ENCODE results near the gene MPI. TPM values are rescaled to one million over a fixed set of nuclear protein-coding genes. Genes with fewer than 3 reads are reported as not detected.

MPI gene
- total and polyA plus RNA-seq, 2 donors (not counting 3 experiments of a cell fraction or from before 2014, with no cell fraction given): 36.3 to 69.3 TPM

DNA sequence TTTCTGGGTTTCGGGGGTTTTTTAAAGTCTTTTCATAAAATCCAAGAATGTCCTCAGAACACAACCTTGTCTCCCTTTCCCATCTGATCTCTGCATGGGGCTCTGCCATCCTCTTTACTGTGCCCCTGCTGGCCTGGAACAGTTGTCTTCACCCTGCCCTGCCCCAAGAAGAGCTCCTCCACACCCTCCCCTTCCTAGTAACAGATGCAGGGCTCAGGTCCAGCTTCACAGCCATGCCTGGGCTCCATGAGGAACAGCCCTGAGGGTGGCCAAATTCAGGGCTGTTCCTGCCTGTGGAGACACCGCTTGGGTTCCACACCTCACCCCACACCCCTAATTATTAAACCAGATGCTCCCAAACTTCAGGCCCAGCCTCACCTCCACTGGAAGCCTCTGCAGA, 34.0 kb upstream of the MPI start:
- no TSS peak for BruUV-seq (replicated peaks)
- Histone ChIP-seq H3K4me2 (ENCODE audit: insufficient read depth, low read length) (no peak overlapping the region), H3K27me3 (ENCODE audit: control insufficient read depth in 2 of 2, insufficient read depth in 2 of 2, low read length in 2 of 2) (no peaks in the 10 kb centered on the region), H3K36me3 (ENCODE audit: control insufficient read depth in 2 of 2, extremely low read depth in 1 of 2, insufficient read depth in 2 of 2, low read length in 2 of 2) (peaks cover 6 to 37% of the 10 kb centered on the region in 2 experiments), H3K9me1 (replicated peaks; ENCODE audit: control insufficient read depth, extremely low read depth, insufficient read depth, low read length) (no peaks in the 10 kb centered on the region), H2AFZ (ENCODE audit: low read depth, low read length) (no peak overlapping the region), H3K27ac (ENCODE audit: insufficient read depth, low read depth, low read length) (no peak overlapping the region), H4K20me1 (replicated peaks; ENCODE audit: control insufficient read depth, extremely low read depth, insufficient read depth, low read length) (no peaks in the 10 kb centered on the region), H3K9ac (replicated peaks; ENCODE audit: extremely low read depth, insufficient read depth, low read length) (no peak overlapping the region), H3K4me1 (ENCODE audit: control insufficient read depth, extremely low read depth, insufficient read depth, low read length) (no peaks in the 10 kb centered on the region), H3K9me3 (replicated peaks; ENCODE audit: control insufficient read depth, insufficient read depth, low read length) (no peaks in the 10 kb centered on the region), H3K4me3 (replicated peaks in 1 of 3; ENCODE audit: insufficient read depth in 1 of 3, low read depth in 1 of 3, low read length in 3 of 3) (no peak overlapping the region), H3K79me2 (ENCODE audit: control insufficient read depth, insufficient read depth, low read length) (peaks cover 8% of the 10 kb centered on the region)
- ChIA-PET CTCF (interaction anchor here (1.2 to 3.6 kb wide), 5 partner anchors 12 to 95 kb away, joined by 3 to 14 read pairs (median 6); no protein-coding TSS in a partner anchor), POLR2A (interaction anchor here (0.7 kb wide), 2 partner anchors 43 to 82 kb away, joined by 4 to 5 read pairs; partner anchors contain the start of gene COX5A)
- DNase-seq (ENCODE audit: low read depth, low spot score): no peak
- dilution Hi-C loops (cut with MboI; ENCODE audit: extremely low pct_ligation_motif_present, low sequenced_read_pairs): no loop called here
- no peak for FAIRE-seq
- TF ChIP-seq JUN (IDR thresholded peaks at IDR 0.05; ENCODE audit: borderline replicate concordance, insufficient read depth, insufficient read length, low read depth) (no peak), POLR2A (IDR thresholded peaks at IDR 0.05; ENCODE audit: low read depth, low read length) (no peak), MYC (IDR thresholded peaks at IDR 0.05; ENCODE audit: low read depth, low read length) (no peak), EZH2 (IDR thresholded peaks at IDR 0.05; ENCODE audit: borderline replicate concordance, low read depth, low read length, severe bottlenecking) (no peak), FOS (IDR thresholded peaks at IDR 0.05; ENCODE audit: borderline replicate concordance, insufficient read depth, low read length) (no peak), POLR2AphosphoS5 (IDR thresholded peaks at IDR 0.05; ENCODE audit: insufficient read depth, low read depth, low read length) (no peak)
- TF ChIP-seq, protein P1, sequence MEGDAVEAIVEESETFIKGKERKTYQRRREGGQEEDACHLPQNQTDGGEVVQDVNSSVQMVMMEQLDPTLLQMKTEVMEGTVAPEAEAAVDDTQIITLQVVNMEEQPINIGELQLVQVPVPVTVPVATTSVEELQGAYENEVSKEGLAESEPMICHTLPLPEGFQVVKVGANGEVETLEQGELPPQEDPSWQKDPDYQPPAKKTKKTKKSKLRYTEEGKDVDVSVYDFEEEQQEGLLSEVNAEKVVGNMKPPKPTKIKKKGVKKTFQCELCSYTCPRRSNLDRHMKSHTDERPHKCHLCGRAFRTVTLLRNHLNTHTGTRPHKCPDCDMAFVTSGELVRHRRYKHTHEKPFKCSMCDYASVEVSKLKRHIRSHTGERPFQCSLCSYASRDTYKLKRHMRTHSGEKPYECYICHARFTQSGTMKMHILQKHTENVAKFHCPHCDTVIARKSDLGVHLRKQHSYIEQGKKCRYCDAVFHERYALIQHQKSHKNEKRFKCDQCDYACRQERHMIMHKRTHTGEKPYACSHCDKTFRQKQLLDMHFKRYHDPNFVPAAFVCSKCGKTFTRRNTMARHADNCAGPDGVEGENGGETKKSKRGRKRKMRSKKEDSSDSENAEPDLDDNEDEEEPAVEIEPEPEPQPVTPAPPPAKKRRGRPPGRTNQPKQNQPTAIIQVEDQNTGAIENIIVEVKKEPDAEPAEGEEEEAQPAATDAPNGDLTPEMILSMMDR (IDR thresholded peaks at IDR 0.05; ENCODE audit: extremely low read depth in 1 of 2, insufficient read depth in 1 of 2, low read depth in 1 of 2, low read length in 2 of 2): no peak
- intact Hi-C loops (cut with micrococcal nuclease): no loop called here
